ENCODE measurements around the gene SUN2. TPM values are rescaled to one million over a fixed set of nuclear protein-coding genes. Genes with fewer than 3 reads are reported as not detected.

Gene SUN2
- total RNA-seq, 1 donor from 2014 or later: 121 TPM

- H3K4me1 Mint-ChIP-seq (ENCODE audit: low read depth): no peaks in the 10 kb centered on the region
- H3K9me3 Mint-ChIP-seq: no peaks in the 10 kb centered on the region
- DNase-seq (ENCODE audit: low spot score): no peak
- no peak overlapping the region for H3K4me3 Mint-ChIP-seq (ENCODE audit: low read depth)
- no peaks in the 10 kb centered on the region for H3K36me3 Mint-ChIP-seq (ENCODE audit: low read depth)
- H3K27ac Mint-ChIP-seq: no peak overlapping the region
- intact Hi-C loops (cut with micrococcal nuclease): no loop called here
- no peaks in the 10 kb centered on the region for H3K27me3 Mint-ChIP-seq (ENCODE audit: low read depth)
These were observed 17.7 kb upstream of the SUN2 start for GRCh38 chr22:38773363-38773946.

GRCh38 chr22:38772623-38772873, 16.8 kb upstream of the SUN2 start:
- Mint-ChIP-seq H3K27ac (no peak overlapping the region), H3K4me1 (ENCODE audit: low read depth) (no peaks in the 10 kb centered on the region), H3K36me3 (ENCODE audit: low read depth) (no peaks in the 10 kb centered on the region), H3K27me3 (ENCODE audit: low read depth) (no peaks in the 10 kb centered on the region), H3K9me3 (no peaks in the 10 kb centered on the region), H3K4me3 (ENCODE audit: low read depth) (no peak overlapping the region)
- intact Hi-C loops (cut with micrococcal nuclease): no loop called here
- no peak for DNase-seq (ENCODE audit: low spot score)

GRCh38 chr22:38770257-38770949, 14.6 kb upstream of the SUN2 start:
- H3K4me1 Mint-ChIP-seq (ENCODE audit: low read depth): no peaks in the 10 kb centered on the region
- intact Hi-C loops (cut with micrococcal nuclease): no loop called here

GRCh38 chr22:38768036-38768435, 12.2 kb upstream of the SUN2 start:
- Mint-ChIP-seq H3K4me3 (ENCODE audit: low read depth) (no peak overlapping the region), H3K36me3 (ENCODE audit: low read depth) (no peaks in the 10 kb centered on the region), H3K27me3 (ENCODE audit: low read depth) (no peaks in the 10 kb centered on the region), H3K9me3 (no peaks in the 10 kb centered on the region), H3K4me1 (ENCODE audit: low read depth) (no peaks in the 10 kb centered on the region), H3K27ac (no peak overlapping the region)
- intact Hi-C loops (cut with micrococcal nuclease): loop anchor here (5.0 kb wide), 1 partner anchor 74 kb away; the partner anchor contains the start of gene NPTXR
- no peak for DNase-seq (ENCODE audit: low spot score)

More at GRCh38 chr22:38770257-38770949, 14.6 kb upstream of the SUN2 start:
- H3K27me3 Mint-ChIP-seq (ENCODE audit: low read depth): no peaks in the 10 kb centered on the region
- no peaks in the 10 kb centered on the region for H3K36me3 Mint-ChIP-seq (ENCODE audit: low read depth)
- H3K27ac Mint-ChIP-seq: no peak overlapping the region
- H3K4me3 Mint-ChIP-seq (ENCODE audit: low read depth): no peak overlapping the region
- no peak for DNase-seq (ENCODE audit: low spot score)
- no peaks in the 10 kb centered on the region for H3K9me3 Mint-ChIP-seq

- no peak overlapping the region for H3K27ac Mint-ChIP-seq
- H3K4me1 Mint-ChIP-seq (ENCODE audit: low read depth): no peaks in the 10 kb centered on the region
- no peak for DNase-seq (ENCODE audit: low spot score)
- H3K9me3 Mint-ChIP-seq: no peaks in the 10 kb centered on the region
- H3K27me3 Mint-ChIP-seq (ENCODE audit: low read depth): no peaks in the 10 kb centered on the region
- no peaks in the 10 kb centered on the region for H3K36me3 Mint-ChIP-seq (ENCODE audit: low read depth)
- intact Hi-C loops (cut with micrococcal nuclease): loop anchor here (5.0 kb wide), 1 partner anchor 75 kb away; the partner anchor contains the start of gene NPTXR
- no peak overlapping the region for H3K4me3 Mint-ChIP-seq (ENCODE audit: low read depth)
These were observed 11.5 kb upstream of the SUN2 start for GRCh38 chr22:38767313-38767712.

GRCh38 chr22:38766076-38766777, 10.4 kb upstream of the SUN2 start:
- no peaks in the 10 kb centered on the region for H3K4me1 Mint-ChIP-seq (ENCODE audit: low read depth)
- H3K4me3 Mint-ChIP-seq (ENCODE audit: low read depth): no peak overlapping the region
- no peaks in the 10 kb centered on the region for H3K9me3 Mint-ChIP-seq
- no peaks in the 10 kb centered on the region for H3K36me3 Mint-ChIP-seq (ENCODE audit: low read depth)
- H3K27ac Mint-ChIP-seq: no peak overlapping the region
- no peaks in the 10 kb centered on the region for H3K27me3 Mint-ChIP-seq (ENCODE audit: low read depth)
- DNase-seq (ENCODE audit: low spot score): peak; percentile 25
- intact Hi-C loops (cut with micrococcal nuclease): loop anchor here (5.0 kb wide), 1 partner anchor 76 kb away; the partner anchor contains the start of gene NPTXR

- no peak overlapping the region for H3K4me3 Mint-ChIP-seq (ENCODE audit: low read depth)
- peaks cover 16% of the 10 kb centered on the region for H3K4me1 Mint-ChIP-seq (ENCODE audit: low read depth)
- no peak overlapping the region for H3K27ac Mint-ChIP-seq
- intact Hi-C loops (cut with micrococcal nuclease): no loop called here
- no peak for DNase-seq (ENCODE audit: low spot score)
- no peaks in the 10 kb centered on the region for H3K27me3 Mint-ChIP-seq (ENCODE audit: low read depth)
- no peaks in the 10 kb centered on the region for H3K9me3 Mint-ChIP-seq
- H3K36me3 Mint-ChIP-seq (ENCODE audit: low read depth): no peaks in the 10 kb centered on the region
These were observed 6.8 kb upstream of the SUN2 start for GRCh38 chr22:38762551-38762983.

- no peak overlapping the region for H3K27ac Mint-ChIP-seq
- no peaks in the 10 kb centered on the region for H3K9me3 Mint-ChIP-seq
- peaks cover 24% of the 10 kb centered on the region for H3K4me1 Mint-ChIP-seq (ENCODE audit: low read depth)
- DNase-seq (ENCODE audit: low spot score): no peak
- no peaks in the 10 kb centered on the region for H3K36me3 Mint-ChIP-seq (ENCODE audit: low read depth)
- intact Hi-C loops (cut with micrococcal nuclease): no loop called here
- no peak overlapping the region for H3K4me3 Mint-ChIP-seq (ENCODE audit: low read depth)
- no peaks in the 10 kb centered on the region for H3K27me3 Mint-ChIP-seq (ENCODE audit: low read depth)
These were observed 5.7 kb upstream of the SUN2 start for GRCh38 chr22:38761202-38762162.

- no peaks in the 10 kb centered on the region for H3K27me3 Mint-ChIP-seq (ENCODE audit: low read depth)
- H3K27ac Mint-ChIP-seq: no peak overlapping the region
- no peak overlapping the region for H3K4me3 Mint-ChIP-seq (ENCODE audit: low read depth)
- no peaks in the 10 kb centered on the region for H3K9me3 Mint-ChIP-seq
- intact Hi-C loops (cut with micrococcal nuclease): no loop called here
- H3K36me3 Mint-ChIP-seq (ENCODE audit: low read depth): no peaks in the 10 kb centered on the region
- peaks cover 24% of the 10 kb centered on the region for H3K4me1 Mint-ChIP-seq (ENCODE audit: low read depth)
- no peak for DNase-seq (ENCODE audit: low spot score)
These were observed 4.8 kb upstream of the SUN2 start for GRCh38 chr22:38760477-38761201.

GRCh38 chr22:38759005-38759404, 3.2 kb upstream of the SUN2 start:
- peaks cover 27% of the 10 kb centered on the region for H3K4me1 Mint-ChIP-seq (ENCODE audit: low read depth)
- H3K27me3 Mint-ChIP-seq (ENCODE audit: low read depth): no peaks in the 10 kb centered on the region
- H3K36me3 Mint-ChIP-seq (ENCODE audit: low read depth): peaks cover 11% of the 10 kb centered on the region
- intact Hi-C loops (cut with micrococcal nuclease): loop anchor here (5.0 to 10.0 kb wide), 4 partner anchors 33 to 336 kb away; partner anchors contain the start of genes APOBEC3H, CBX6 and DNAL4
- H3K27ac Mint-ChIP-seq: peak overlapping the region; percentile 5
- no peak overlapping the region for H3K4me3 Mint-ChIP-seq (ENCODE audit: low read depth)
- no peak for DNase-seq (ENCODE audit: low spot score)
- H3K9me3 Mint-ChIP-seq: no peaks in the 10 kb centered on the region

- DNase-seq (ENCODE audit: low spot score): peak; percentile 45
- no peaks in the 10 kb centered on the region for H3K27me3 Mint-ChIP-seq (ENCODE audit: low read depth)
- peaks cover 17% of the 10 kb centered on the region for H3K36me3 Mint-ChIP-seq (ENCODE audit: low read depth)
- H3K4me1 Mint-ChIP-seq (ENCODE audit: low read depth): peaks cover 32% of the 10 kb centered on the region
- H3K4me3 Mint-ChIP-seq (ENCODE audit: low read depth): peak overlapping the region; percentile 53
- H3K9me3 Mint-ChIP-seq: no peaks in the 10 kb centered on the region
- intact Hi-C loops (cut with micrococcal nuclease): loop anchor here (5.0 to 10.0 kb wide), 4 partner anchors 34 to 336 kb away; partner anchors contain the start of genes APOBEC3H, CBX6 and DNAL4
- peak overlapping the region; percentile 5 for H3K27ac Mint-ChIP-seq
These were observed 2.6 kb upstream of the SUN2 start for GRCh38 chr22:38758276-38758945.
